Posterior cingulate gyrus (tissue), 11 donors: ENCODE results near the gene LONRF2.

Source experiments
- DNase-seq, 10 donors: peaks; one replicate each; pipeline versions ENCODE4 v3.0.0 to v3.0.0-alpha.2; 2020 to 2021; ENCODE audit warnings: mixed read lengths in 3 of 10
- intact Hi-C: fragments of 100-400 bp; cut with DNase I; formaldehyde crosslinking; loops from one replicate; pipeline ENCODE4 v1.15.1; 2023

Gene LONRF2

GRCh38 chr2:100302585-100302892 lies 19.8 kb downstream of the LONRF2 start:
- DNase-seq = no peak
- intact Hi-C loops = no loop called here

GRCh38 chr2:100301881-100302584 lies 20.3 kb downstream of the LONRF2 start:
- intact Hi-C loops = no loop called here
- no peak for DNase-seq

- intact Hi-C loops = no loop called here
- DNase-seq = no peak
Measured at GRCh38 chr2:100299548-100299947, 22.8 kb downstream of the LONRF2 start.

- intact Hi-C loops = no loop called here
- DNase-seq = no peak
Measured at GRCh38 chr2:100297511-100297910, 24.8 kb downstream of the LONRF2 start.

GRCh38 chr2:100294162-100294497 lies 28.2 kb downstream of the LONRF2 start:
- no peak for DNase-seq
- intact Hi-C loops = no loop called here

- intact Hi-C loops = no loop called here
- no peak for DNase-seq
Measured at GRCh38 chr2:100293341-100294161, 28.8 kb downstream of the LONRF2 start.

GRCh38 chr2:100292022-100292580 lies 30.2 kb downstream of the LONRF2 start:
- peak in 2 of 10 donors; percentile 25 to 85 for DNase-seq
- intact Hi-C loops = no loop called here

- intact Hi-C loops = no loop called here
- DNase-seq = peak in 7 of 10 donors; percentile 43 to 95 (median 74)
Measured at GRCh38 chr2:100291152-100291970, 30.9 kb downstream of the LONRF2 start.

- intact Hi-C loops = no loop called here
- no peak for DNase-seq
Measured at GRCh38 chr2:100290718-100291151, 31.6 kb downstream of the LONRF2 start.

- no peak for DNase-seq
- intact Hi-C loops = no loop called here
Measured at GRCh38 chr2:100289020-100289419, 33.3 kb downstream of the LONRF2 start.

GRCh38 chr2:100286318-100286717 lies 36.0 kb downstream of the LONRF2 start:
- intact Hi-C loops = no loop called here
- DNase-seq = no peak

GRCh38 chr2:100285691-100286090 lies 36.6 kb downstream of the LONRF2 start:
- intact Hi-C loops = no loop called here
- DNase-seq = no peak

GRCh38 chr2:100285011-100285410 lies 37.3 kb downstream of the LONRF2 start:
- intact Hi-C loops = no loop called here

GRCh38 chr2:100283724-100284501 lies 38.4 kb downstream of the LONRF2 start:
- intact Hi-C loops = no loop called here
- no peak for DNase-seq

More at GRCh38 chr2:100285011-100285410, 37.3 kb downstream of the LONRF2 start:
- DNase-seq = no peak

- intact Hi-C loops = no loop called here
- DNase-seq = peak in 2 of 10 donors; percentile 37 to 53
Measured at GRCh38 chr2:100281521-100282438, 40.5 kb downstream of the LONRF2 start.

- intact Hi-C loops = no loop called here
Measured at GRCh38 chr2:100279586-100280534, 42.4 kb downstream of the LONRF2 start.

GRCh38 chr2:100278986-100279385 lies 43.3 kb downstream of the LONRF2 start:
- intact Hi-C loops = no loop called here
- no peak for DNase-seq

More at GRCh38 chr2:100279586-100280534, 42.4 kb downstream of the LONRF2 start:
- no peak for DNase-seq

GRCh38 chr2:100278501-100278900 lies 43.8 kb downstream of the LONRF2 start:
- intact Hi-C loops = no loop called here
- DNase-seq = no peak
